ENCODE data around the gene PAPPA2.

The PAPPA2 gene

GRCh38 chr1:176692988-176693696 is 230.2 kb downstream of the PAPPA2 start:
- in situ Hi-C loops (cut with MboI; ENCODE audit: low sequenced_read_pairs, unreplicated experiment): no loop called here
- TF ChIP-seq CTCF (IDR thresholded peaks at IDR 0.05; ENCODE audit: borderline replicate concordance, control extremely low read depth, extremely low read depth, insufficient read depth, missing control alignments): no peak
- no peak for DNase-seq (ENCODE audit: low spot score)

GRCh38 chr1:176693697-176694329 is 230.8 kb downstream of the PAPPA2 start:
- TF ChIP-seq CTCF (IDR thresholded peaks at IDR 0.05; ENCODE audit: borderline replicate concordance, control extremely low read depth, extremely low read depth, insufficient read depth, missing control alignments): no peak
- in situ Hi-C loops (cut with MboI; ENCODE audit: low sequenced_read_pairs, unreplicated experiment): no loop called here
- DNase-seq (ENCODE audit: low spot score): no peak

GRCh38 chr1:176694713-176695112 is 231.7 kb downstream of the PAPPA2 start:
- no peak for TF ChIP-seq CTCF (IDR thresholded peaks at IDR 0.05; ENCODE audit: borderline replicate concordance, control extremely low read depth, extremely low read depth, insufficient read depth, missing control alignments)
- no peak for DNase-seq (ENCODE audit: low spot score)
- in situ Hi-C loops (cut with MboI; ENCODE audit: low sequenced_read_pairs, unreplicated experiment): no loop called here

- no peak for DNase-seq (ENCODE audit: low spot score)
- no peak for TF ChIP-seq CTCF (IDR thresholded peaks at IDR 0.05; ENCODE audit: borderline replicate concordance, control extremely low read depth, extremely low read depth, insufficient read depth, missing control alignments)
- in situ Hi-C loops (cut with MboI; ENCODE audit: low sequenced_read_pairs, unreplicated experiment): no loop called here
Observed at GRCh38 chr1:176696109-176696508, 233.1 kb downstream of the PAPPA2 start.

GRCh38 chr1:176696689-176697088 is 233.7 kb downstream of the PAPPA2 start:
- in situ Hi-C loops (cut with MboI; ENCODE audit: low sequenced_read_pairs, unreplicated experiment): no loop called here
- DNase-seq (ENCODE audit: low spot score): no peak

GRCh38 chr1:176699821-176700220 is 236.8 kb downstream of the PAPPA2 start:
- no peak for TF ChIP-seq CTCF (IDR thresholded peaks at IDR 0.05; ENCODE audit: borderline replicate concordance, control extremely low read depth, extremely low read depth, insufficient read depth, missing control alignments)
- in situ Hi-C loops (cut with MboI; ENCODE audit: low sequenced_read_pairs, unreplicated experiment): no loop called here
- DNase-seq (ENCODE audit: low spot score): no peak

More at GRCh38 chr1:176696689-176697088, 233.7 kb downstream of the PAPPA2 start:
- no peak for TF ChIP-seq CTCF (IDR thresholded peaks at IDR 0.05; ENCODE audit: borderline replicate concordance, control extremely low read depth, extremely low read depth, insufficient read depth, missing control alignments)
